Ishikawa (cell line): ENCODE results near the gene CALHM3.

ENCODE experiments used
- CEBPB ChIP-seq: IDR thresholded peaks from 2 replicates; pipeline ENCODE4 v1.6.1; 2012
- CREB1 ChIP-seq: IDR thresholded peaks from 2 replicates; pipeline ENCODE4 v1.6.1; 2012; ENCODE audit warnings: low read depth
- EGR1 ChIP-seq: IDR thresholded peaks from 2 replicates; pipeline ENCODE4 v1.6.1; 2012
- EP300 ChIP-seq: IDR thresholded peaks from 2 replicates; pipeline ENCODE4 v1.6.1; 2012; ENCODE audit warnings: borderline replicate concordance
- FOXM1 ChIP-seq: IDR thresholded peaks from 2 replicates; pipeline ENCODE4 v1.6.1; 2012; ENCODE audit warnings: low read depth, borderline replicate concordance
- NFIC ChIP-seq: IDR thresholded peaks from 2 replicates; pipeline ENCODE4 v1.6.1; 2012
- RAD21 ChIP-seq: IDR thresholded peaks from 2 replicates; pipeline ENCODE4 v1.6.1; 2012; ENCODE audit warnings: low read depth
- TAF1 ChIP-seq: IDR thresholded peaks from 2 replicates; pipeline ENCODE4 v1.6.1; 2012; ENCODE audit warnings: low read depth, mild to moderate bottlenecking
- TCF12 ChIP-seq: IDR thresholded peaks from 2 replicates; pipeline ENCODE4 v1.6.1; 2012; ENCODE audit warnings: low read depth
- TEAD4 ChIP-seq: IDR thresholded peaks from 2 replicates; pipeline ENCODE4 v1.6.1; 2012
- YY1 ChIP-seq: IDR thresholded peaks from 2 replicates; pipeline ENCODE4 v1.6.1; 2012; ENCODE audit warnings: low read depth
- ZBTB7A ChIP-seq: IDR thresholded peaks from 2 replicates; pipeline ENCODE4 v1.6.1; 2012; ENCODE audit warnings: low read depth
- TF ChIP-seq, protein P1 (sequence below): IDR thresholded peaks from 2 replicates; pipeline ENCODE4 v1.6.1; 2012
- TF ChIP-seq, protein P2 (sequence below): IDR thresholded peaks from 2 replicates; pipeline ENCODE4 v1.6.1; 2012
- TF ChIP-seq, protein P3 (sequence below): IDR thresholded peaks from 2 replicates; pipeline ENCODE4 v1.6.1; 2012; ENCODE audit warnings: low read depth, mild to moderate bottlenecking

Gene CALHM3

DNA sequence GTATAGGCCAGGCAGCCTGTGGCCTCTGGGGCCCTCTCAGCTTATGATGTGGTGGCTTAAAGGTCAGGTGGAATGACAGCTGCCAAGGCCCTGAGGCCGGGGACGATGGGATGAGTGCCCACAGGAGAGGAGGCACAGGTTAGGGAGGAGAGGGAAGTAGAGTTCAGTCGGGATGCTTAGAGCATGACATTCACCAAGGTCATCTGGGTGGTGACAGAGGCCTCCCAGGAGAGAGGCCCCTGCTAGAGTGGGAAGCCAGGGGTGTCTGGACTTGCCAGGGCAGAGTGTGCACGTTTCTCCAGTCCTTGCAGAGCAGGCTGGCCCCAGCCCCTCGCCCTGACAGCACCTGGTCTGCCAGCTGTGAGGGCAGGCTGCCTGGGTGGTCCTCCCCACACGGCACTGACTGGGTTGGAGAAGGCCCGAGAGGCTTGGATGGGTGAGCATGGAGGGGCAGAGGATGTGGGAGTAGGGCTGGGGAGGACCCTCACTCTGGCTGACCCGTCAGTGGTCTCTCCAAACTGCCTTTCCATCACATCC is 21.8 kb downstream of the CALHM3 start:
- TF ChIP-seq EGR1 (no peak), ZBTB7A (no peak), RAD21 (no peak), TEAD4 (no peak), TAF1 (no peak), CREB1 (no peak), FOXM1 (no peak), EP300 (no peak), NFIC (no peak), TCF12 (no peak), YY1 (no peak)
- TF ChIP-seq, protein P1, sequence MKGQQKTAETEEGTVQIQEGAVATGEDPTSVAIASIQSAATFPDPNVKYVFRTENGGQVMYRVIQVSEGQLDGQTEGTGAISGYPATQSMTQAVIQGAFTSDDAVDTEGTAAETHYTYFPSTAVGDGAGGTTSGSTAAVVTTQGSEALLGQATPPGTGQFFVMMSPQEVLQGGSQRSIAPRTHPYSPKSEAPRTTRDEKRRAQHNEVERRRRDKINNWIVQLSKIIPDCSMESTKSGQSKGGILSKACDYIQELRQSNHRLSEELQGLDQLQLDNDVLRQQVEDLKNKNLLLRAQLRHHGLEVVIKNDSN, result no peak
- TF ChIP-seq, protein P2, sequence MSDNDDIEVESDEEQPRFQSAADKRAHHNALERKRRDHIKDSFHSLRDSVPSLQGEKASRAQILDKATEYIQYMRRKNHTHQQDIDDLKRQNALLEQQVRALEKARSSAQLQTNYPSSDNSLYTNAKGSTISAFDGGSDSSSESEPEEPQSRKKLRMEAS, result no peak
- TF ChIP-seq, protein P3, sequence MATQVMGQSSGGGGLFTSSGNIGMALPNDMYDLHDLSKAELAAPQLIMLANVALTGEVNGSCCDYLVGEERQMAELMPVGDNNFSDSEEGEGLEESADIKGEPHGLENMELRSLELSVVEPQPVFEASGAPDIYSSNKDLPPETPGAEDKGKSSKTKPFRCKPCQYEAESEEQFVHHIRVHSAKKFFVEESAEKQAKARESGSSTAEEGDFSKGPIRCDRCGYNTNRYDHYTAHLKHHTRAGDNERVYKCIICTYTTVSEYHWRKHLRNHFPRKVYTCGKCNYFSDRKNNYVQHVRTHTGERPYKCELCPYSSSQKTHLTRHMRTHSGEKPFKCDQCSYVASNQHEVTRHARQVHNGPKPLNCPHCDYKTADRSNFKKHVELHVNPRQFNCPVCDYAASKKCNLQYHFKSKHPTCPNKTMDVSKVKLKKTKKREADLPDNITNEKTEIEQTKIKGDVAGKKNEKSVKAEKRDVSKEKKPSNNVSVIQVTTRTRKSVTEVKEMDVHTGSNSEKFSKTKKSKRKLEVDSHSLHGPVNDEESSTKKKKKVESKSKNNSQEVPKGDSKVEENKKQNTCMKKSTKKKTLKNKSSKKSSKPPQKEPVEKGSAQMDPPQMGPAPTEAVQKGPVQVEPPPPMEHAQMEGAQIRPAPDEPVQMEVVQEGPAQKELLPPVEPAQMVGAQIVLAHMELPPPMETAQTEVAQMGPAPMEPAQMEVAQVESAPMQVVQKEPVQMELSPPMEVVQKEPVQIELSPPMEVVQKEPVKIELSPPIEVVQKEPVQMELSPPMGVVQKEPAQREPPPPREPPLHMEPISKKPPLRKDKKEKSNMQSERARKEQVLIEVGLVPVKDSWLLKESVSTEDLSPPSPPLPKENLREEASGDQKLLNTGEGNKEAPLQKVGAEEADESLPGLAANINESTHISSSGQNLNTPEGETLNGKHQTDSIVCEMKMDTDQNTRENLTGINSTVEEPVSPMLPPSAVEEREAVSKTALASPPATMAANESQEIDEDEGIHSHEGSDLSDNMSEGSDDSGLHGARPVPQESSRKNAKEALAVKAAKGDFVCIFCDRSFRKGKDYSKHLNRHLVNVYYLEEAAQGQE, result no peak

DNA sequence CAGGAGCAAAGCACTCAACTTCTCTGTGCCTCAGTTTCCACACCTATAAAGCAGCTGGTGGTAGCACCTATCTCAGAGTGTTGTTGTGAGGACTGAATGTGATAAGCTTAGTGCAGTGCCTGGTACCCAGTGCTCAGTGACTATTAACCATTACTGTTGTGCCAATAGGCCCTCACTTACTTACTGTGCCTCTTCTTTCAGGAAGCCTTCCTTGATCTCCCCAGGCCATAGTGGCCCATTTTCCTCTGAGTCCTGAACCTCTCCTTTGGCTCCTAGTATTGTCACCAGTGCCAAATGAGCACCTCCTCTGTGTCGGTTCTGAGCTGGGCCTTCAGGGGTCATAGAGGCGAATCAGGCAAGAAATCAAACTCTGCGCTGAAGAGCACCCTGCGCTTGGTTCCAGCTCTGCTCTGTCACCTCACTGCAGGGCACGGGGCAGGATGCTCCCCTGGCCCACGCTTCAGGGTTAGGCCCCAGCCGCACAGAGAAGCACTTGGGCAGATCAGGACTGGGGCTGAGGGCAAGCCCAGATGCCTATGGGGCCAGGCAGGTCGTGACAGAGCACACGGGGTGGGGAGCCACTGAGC is 22.9 kb downstream of the CALHM3 start:
- TF ChIP-seq TEAD4, result no peak
- TF ChIP-seq, protein P3, result no peak
- no peak for TF ChIP-seq NFIC
- TF ChIP-seq, protein P2, result no peak
- no peak for TF ChIP-seq CREB1
- TF ChIP-seq, protein P1, result no peak
- no peak for TF ChIP-seq TAF1
- TF ChIP-seq EGR1, result no peak
- TF ChIP-seq ZBTB7A, result no peak
- TF ChIP-seq FOXM1, result no peak
- TF ChIP-seq YY1, result no peak
- no peak for TF ChIP-seq TCF12
- no peak for TF ChIP-seq CEBPB

DNA sequence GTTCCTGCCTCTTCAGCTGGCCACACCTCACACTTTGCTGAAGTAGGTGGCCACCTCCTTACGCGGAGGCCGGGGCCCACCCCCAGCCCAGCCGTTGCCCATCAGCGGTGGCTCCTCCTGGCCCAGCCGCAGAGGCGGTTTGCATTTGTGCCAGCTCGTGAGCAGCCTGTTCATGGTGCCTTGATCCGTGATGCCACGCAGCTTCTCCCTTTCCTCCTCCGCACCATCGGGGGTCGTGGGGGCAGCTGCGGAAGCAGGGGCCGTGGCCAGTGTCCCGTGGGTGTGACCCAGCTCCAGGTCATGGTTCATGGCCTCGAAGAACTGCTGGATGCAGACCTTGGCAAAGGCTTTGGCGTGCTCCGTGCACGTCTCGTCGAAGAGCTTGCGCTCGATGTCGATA is 23.8 kb downstream of the CALHM3 start:
- TF ChIP-seq RAD21, result no peak
- TF ChIP-seq, protein P2, result no peak
- TF ChIP-seq, protein P3, result no peak
- no peak for TF ChIP-seq EGR1
- TF ChIP-seq FOXM1, result no peak
- no peak for TF ChIP-seq EP300
- no peak for TF ChIP-seq TCF12
- no peak for TF ChIP-seq CREB1
- TF ChIP-seq CEBPB, result no peak
- TF ChIP-seq, protein P1, result no peak
- TF ChIP-seq YY1, result no peak

DNA sequence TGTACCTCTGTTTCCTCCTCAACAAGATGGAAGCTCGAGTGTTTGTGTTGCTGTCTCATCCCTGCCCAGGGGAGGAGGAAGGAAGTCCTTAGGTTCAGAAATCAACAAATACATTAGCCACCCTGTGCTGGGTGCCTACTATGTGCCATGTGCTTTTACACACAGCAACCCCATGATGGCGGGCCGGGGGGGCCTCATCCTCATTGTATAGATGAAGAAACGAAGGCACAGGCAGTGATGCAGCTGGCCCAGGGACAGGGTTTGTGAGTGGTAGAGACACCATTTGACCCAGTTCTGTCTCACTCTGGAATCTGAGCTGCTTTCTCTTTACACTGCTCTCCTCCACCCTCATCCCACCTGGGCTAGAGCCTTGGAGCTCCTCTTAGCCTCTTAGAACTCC is 25.0 kb downstream of the CALHM3 start:
- no peak for TF ChIP-seq ZBTB7A
- no peak for TF ChIP-seq FOXM1
- TF ChIP-seq, protein P3, result no peak
- no peak for TF ChIP-seq TCF12
- TF ChIP-seq NFIC, result no peak
- TF ChIP-seq, protein P2, result no peak
- TF ChIP-seq YY1, result no peak
- no peak for TF ChIP-seq EP300
- TF ChIP-seq, protein P1, result no peak
- no peak for TF ChIP-seq EGR1
